ENCODE measurements around the gene LSM6. TPM values are rescaled to one million over a fixed set of nuclear protein-coding genes. Genes with fewer than 3 reads are reported as not detected.

The LSM6 gene
- polyA plus RNA-seq, 1 of the 3 experiments (the other 2 are of a cell fraction) = 32.5 TPM

- DNase-seq = no peak
- WGBS (ENCODE audit: low lambda C conversion rate) = 74% methylated on average over 3 of the region's 3 CpGs
- no peaks in the 10 kb centered on the region for H3K4me1 ChIP-seq (ENCODE audit: control insufficient read depth in 1 of 2, insufficient read depth in 2 of 2, low read depth in 1 of 2, low read length in 1 of 2)
- H3K27ac ChIP-seq (ENCODE audit: low read depth in 2 of 2, low read length in 1 of 2) = no peak overlapping the region
- H3K79me2 ChIP-seq (ENCODE audit: insufficient read depth) = no peaks in the 10 kb centered on the region
- H4K20me1 ChIP-seq (ENCODE audit: insufficient read depth) = no peaks in the 10 kb centered on the region
- H3K36me3 ChIP-seq (replicated peaks in 1 of 2; ENCODE audit: control insufficient read depth in 1 of 2, insufficient read depth in 2 of 2, low read length in 1 of 2) = no peaks in the 10 kb centered on the region
- no peaks in the 10 kb centered on the region for H3K27me3 ChIP-seq (ENCODE audit: insufficient read depth)
- no peaks in the 10 kb centered on the region for H3K9me3 ChIP-seq
- peaks cover 2% of the 10 kb centered on the region for H3F3A ChIP-seq (replicated peaks; ENCODE audit: insufficient read depth)
- TF ChIP-seq YY1 (IDR thresholded peaks at IDR 0.05; ENCODE audit: low read depth) = no peak
- TF ChIP-seq RFX5 (IDR thresholded peaks at IDR 0.05; ENCODE audit: low read length) = no peak
- no peak for TF ChIP-seq NRF1 (IDR thresholded peaks at IDR 0.05; ENCODE audit: low read depth, low read length)
- no peak for TF ChIP-seq CHD2 (IDR thresholded peaks at IDR 0.05; ENCODE audit: low read length, partially characterized antibody)
- no peak for TF ChIP-seq RAD21 (IDR thresholded peaks at IDR 0.05; ENCODE audit: low read length)
- no peak for TF ChIP-seq MAX (IDR thresholded peaks at IDR 0.05; ENCODE audit: low read depth)
- no peak for TF ChIP-seq POLR2AphosphoS5 (IDR thresholded peaks at IDR 0.05; ENCODE audit: low read depth, low read length)
- TF ChIP-seq RXRA (IDR thresholded peaks at IDR 0.05; ENCODE audit: borderline replicate concordance, low read depth) = no peak
- no peak for TF ChIP-seq GATA2 (CRISPR knock-in tag; IDR thresholded peaks at IDR 0.05)
- ChIA-PET CTCF (interaction anchor here (1.3 to 1.6 kb wide), 2 partner anchors 14 to 49 kb away, joined by 3 to 6 read pairs; no protein-coding TSS in a partner anchor), POLR2A (no interaction called here)
- H3K9me2 ChIP-seq = no peaks in the 10 kb centered on the region
- H3K9ac ChIP-seq = no peak overlapping the region
- no peak overlapping the region for H3K4me3 ChIP-seq (ENCODE audit: low read depth in 2 of 2, low read length in 1 of 2)
- H3K4me2 ChIP-seq = no peak overlapping the region
- H2AFZ ChIP-seq (ENCODE audit: low read depth) = no peak overlapping the region
These were observed 31.6 kb upstream of the LSM6 start for GRCh38 chr4:146143888-146144287.

- Histone ChIP-seq H3K9me2 (no peaks in the 10 kb centered on the region), H3K9me3 (no peaks in the 10 kb centered on the region), H3K36me3 (replicated peaks in 1 of 2; ENCODE audit: control insufficient read depth in 1 of 2, insufficient read depth in 2 of 2, low read length in 1 of 2) (no peaks in the 10 kb centered on the region), H3K27me3 (ENCODE audit: insufficient read depth) (no peaks in the 10 kb centered on the region), H3K4me2 (no peak overlapping the region), H2AFZ (ENCODE audit: low read depth) (no peak overlapping the region), H3F3A (replicated peaks; ENCODE audit: insufficient read depth) (no peaks in the 10 kb centered on the region), H3K9ac (no peak overlapping the region), H3K27ac (ENCODE audit: low read depth in 2 of 2, low read length in 1 of 2) (no peak overlapping the region), H3K4me3 (ENCODE audit: low read depth in 2 of 2, low read length in 1 of 2) (no peak overlapping the region), H3K79me2 (ENCODE audit: insufficient read depth) (no peaks in the 10 kb centered on the region), H3K4me1 (ENCODE audit: control insufficient read depth in 1 of 2, insufficient read depth in 2 of 2, low read depth in 1 of 2, low read length in 1 of 2) (no peaks in the 10 kb centered on the region), H4K20me1 (ENCODE audit: insufficient read depth) (no peaks in the 10 kb centered on the region)
- 46% methylated on average over 3 of the region's 3 CpGs for WGBS (ENCODE audit: low lambda C conversion rate)
- no peak for TF ChIP-seq RFX5 (IDR thresholded peaks at IDR 0.05; ENCODE audit: low read length)
- TF ChIP-seq CHD2 (IDR thresholded peaks at IDR 0.05; ENCODE audit: low read length, partially characterized antibody) = no peak
- TF ChIP-seq YY1 (IDR thresholded peaks at IDR 0.05; ENCODE audit: low read depth) = no peak
- no peak for TF ChIP-seq CTCF (IDR thresholded peaks at IDR 0.05)
- no peak for TF ChIP-seq MXI1 (IDR thresholded peaks at IDR 0.05; ENCODE audit: low read depth, low read length)
- TF ChIP-seq USF1 (IDR thresholded peaks at IDR 0.05; ENCODE audit: borderline replicate concordance, low read depth) = no peak
- TF ChIP-seq NFIC (IDR thresholded peaks at IDR 0.05; ENCODE audit: borderline replicate concordance) = no peak
- TF ChIP-seq GABPA (IDR thresholded peaks at IDR 0.05; ENCODE audit: low read depth) = no peak
- no peak for TF ChIP-seq FOSL2 (IDR thresholded peaks at IDR 0.05; ENCODE audit: borderline replicate concordance, low read depth)
- no peak for TF ChIP-seq IRF3 (IDR thresholded peaks at IDR 0.05; ENCODE audit: low read depth, low read length)
- CTCF ChIA-PET = no interaction called here
- no peak for DNase-seq
- POLR2A ChIA-PET = no interaction called here
These were observed 28.6 kb upstream of the LSM6 start for GRCh38 chr4:146146918-146147317.

All from SK-N-SH (cell line).